Activated gamma-delta T cell treated with anti-CD3 and anti-CD28 coated beads, Interleukin-2, amount 50 U/mL, for 16 hours (primary cell): Measurements from ENCODE around the gene KIRREL3.

Experiments used
- DNase-seq: peaks from one replicate; pipeline ENCODE4 v3.0.0-alpha.2; 2020; ENCODE audit warnings: low read depth

The KIRREL3 gene

DNA sequence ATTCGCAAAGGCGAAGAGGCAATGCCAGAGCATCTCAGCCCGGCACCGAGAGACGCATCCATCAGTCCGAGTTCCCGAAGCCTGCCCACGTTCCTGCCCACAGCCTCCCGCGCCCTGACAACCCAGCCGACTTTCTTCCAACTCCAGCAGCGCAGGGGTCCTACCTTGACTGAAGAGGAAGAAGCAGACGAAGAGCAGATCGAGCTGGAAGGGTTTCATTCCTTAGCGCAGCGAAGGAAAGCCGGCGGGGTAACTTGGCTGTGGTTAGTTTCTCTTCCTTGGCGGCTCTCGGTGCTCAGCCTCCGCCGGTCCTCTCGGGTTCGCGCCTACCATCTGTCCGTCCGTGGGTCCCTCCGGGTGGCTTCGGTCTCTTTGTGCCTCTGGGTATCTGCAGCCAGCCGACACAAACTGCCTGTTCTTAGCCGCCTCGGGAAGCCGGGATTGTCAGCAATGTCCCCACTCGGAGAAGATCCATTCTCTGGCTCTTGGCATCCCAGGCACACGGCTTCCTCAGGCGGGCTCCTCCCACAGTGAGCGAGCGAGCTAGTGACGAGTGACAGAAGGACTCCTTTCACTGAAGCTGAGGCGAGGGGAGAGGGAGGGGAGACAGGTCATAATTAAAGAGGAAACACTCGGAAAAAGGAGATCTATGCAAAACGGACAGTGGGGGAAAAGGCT, at the start of gene KIRREL3:
TSS of gene KIRREL3 (minus strand) at position 480 of the 678 bp plus-strand sequence.
- no peak for DNase-seq

DNA sequence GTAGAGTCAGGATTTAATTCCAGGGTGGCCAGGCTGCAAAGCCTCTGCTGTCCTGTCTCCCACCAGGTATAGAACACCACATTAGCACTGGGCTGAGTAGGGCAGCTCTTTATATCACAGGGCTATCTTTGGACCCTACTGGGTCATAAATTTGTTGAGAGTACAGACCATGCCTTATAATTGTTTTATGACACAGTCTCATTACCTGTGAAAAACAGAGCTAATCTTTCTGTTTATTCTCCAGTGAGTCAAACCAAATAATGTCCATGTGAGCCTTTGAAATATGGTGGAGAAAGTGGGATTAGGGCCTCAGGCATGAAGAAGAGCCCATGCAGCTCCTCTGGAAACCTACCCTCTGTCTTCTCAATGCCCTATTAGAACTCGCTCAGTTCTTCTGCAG, 49.6 kb upstream of the KIRREL3 start:
- DNase-seq, result no peak

DNA sequence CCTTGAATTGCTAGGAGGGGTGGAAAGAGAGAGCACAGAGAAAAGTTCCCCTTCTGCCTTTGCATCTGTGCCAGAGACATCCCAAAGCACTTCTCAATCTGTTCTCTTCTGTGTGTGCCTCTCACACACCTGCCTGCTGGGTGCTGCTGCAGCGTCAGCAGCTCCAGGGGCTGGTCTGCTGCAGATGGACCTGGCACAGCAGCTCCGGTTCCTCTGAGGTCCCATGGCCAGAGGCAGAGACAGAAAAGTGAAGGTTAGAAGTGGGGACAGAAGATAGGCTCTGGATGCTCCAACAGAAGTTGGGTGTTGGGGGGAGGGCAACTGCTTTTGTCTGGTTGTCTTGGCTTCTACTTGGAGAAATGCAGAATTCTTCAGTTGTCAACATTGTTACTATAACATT, 48.9 kb upstream of the KIRREL3 start:
- DNase-seq, result no peak

DNA sequence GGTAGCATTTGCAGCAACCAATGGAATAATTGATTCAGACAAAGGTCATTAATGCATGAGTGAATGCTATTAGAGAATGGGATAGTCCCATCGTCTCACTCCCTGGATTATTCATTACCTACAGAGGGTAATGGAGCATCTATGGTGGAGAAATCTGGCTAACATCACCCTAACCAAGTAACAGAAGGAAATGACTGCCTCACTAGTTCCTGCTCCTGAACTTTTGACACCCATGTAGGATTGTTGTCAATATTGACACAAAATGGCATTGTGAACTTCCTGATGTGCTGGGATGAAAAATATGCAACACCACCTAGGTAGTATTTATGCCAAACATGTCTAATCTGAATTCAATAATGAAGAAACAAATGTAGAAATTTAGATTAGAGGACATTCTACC, 44.0 kb upstream of the KIRREL3 start:
- no peak for DNase-seq

DNA sequence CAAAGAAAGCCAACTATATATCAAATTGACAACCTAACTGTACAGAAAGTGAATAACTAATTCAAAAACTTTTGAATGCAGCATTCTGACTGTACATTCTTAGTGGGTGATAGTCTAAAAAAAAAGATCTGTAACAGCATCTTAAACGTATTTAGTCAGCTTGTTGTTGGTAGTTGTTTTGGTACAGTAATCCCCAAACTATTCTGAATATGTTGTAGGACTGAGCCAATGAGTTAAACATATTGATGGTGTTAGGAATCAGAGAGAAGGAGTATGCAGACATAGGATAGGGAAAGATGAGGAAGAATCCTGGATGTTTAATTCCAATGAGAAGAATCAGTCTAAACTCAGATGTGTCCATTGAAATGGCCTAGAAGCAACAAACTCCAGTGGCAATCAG, 41.9 kb upstream of the KIRREL3 start:
- no peak for DNase-seq

DNA sequence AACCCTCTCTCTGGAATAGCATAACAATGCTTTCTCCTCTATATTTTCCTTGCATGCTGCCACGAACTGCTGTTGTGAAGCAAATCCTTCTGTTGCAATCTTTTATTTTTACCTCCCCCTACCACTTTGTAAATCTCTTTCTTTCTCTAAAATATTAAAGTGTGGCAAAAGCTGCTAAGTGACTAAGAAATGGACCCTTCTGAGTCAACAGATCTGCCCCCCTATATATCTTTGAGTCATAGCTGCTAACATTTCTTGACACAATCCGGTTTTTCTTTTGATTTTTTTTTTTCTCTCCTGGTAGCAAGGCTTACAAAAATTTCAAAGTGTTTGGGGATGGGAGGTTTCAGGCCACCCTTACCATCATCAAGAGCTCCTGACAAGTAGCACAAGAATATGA, 39.0 kb upstream of the KIRREL3 start:
- DNase-seq, result no peak

DNA sequence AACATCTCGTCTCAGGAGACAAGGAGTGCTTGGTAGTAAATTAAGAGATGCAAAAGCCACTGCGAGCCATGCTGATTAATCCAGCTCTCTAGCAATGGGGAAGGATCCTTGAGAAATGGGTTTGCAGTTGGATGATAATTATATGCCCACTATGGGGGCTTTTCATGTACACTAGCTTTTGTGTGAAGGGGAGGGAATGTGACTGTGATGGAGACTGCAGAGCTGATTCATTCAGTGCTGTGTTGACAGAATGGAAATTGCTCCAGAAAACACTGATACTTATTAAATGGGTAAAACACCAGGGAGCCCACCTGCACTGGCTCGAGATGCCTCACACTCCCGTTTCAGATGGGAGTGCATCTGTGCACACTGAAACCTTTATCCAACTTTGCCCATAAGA, 37.0 kb upstream of the KIRREL3 start:
- DNase-seq, result no peak

DNA sequence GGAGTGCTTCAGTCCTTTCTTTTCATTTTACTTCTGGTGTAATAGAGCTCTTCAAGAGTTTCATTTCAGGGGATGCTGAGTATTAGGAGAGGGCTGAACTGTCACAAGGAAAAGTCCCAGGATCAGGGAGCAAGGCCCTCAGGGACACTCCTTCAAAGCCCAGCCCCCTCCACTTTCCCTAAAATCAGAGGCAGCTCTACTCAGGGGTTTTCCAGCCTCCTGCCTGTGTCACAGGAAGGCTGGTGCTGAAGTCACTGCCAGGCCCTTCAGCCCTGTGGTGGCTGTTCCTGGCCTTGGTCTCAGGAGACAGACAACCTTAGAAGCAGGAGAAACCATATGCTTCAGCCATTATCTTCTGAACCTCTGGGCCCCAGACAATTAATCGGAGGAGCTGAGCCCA, 36.4 kb upstream of the KIRREL3 start:
- DNase-seq, result no peak

DNA sequence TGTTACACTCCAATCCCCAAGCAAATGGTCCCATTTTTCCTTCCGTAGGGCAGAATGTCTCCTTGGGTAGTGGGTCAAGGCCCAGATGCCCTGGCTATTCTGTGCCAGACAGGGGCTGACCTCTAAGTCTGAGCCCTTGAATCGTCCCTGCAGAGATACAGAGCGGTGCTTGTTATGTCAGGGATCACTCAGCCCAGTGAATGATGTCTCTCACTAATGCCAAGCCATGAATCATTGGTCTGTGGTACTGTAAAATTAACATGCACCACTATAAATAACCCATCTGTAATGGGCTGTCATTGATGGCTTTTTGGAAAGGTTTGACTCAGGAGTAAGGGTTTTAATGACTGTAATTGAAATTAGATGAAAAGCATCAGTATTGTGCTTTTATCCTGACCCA, 35.3 kb upstream of the KIRREL3 start:
- DNase-seq, result no peak

DNA sequence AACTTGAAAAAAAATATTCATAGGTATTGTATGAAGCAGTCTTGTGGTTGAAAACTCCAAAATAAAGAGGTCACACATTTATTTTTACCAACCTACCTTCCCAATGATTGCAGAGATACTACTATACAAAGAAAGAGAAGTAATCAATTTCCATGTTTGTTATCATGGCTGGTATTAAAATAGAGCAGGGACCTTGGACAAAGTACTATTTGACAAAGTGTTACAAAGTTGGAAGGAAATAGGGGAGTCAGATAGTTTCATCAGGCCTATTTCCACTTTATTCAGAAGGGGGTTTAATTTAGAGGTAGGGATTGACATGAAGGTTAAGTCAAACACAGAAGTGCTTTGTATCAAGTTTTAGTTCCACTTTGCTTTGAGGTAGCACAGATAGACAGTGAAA, 34.4 kb upstream of the KIRREL3 start:
- no peak for DNase-seq

DNA sequence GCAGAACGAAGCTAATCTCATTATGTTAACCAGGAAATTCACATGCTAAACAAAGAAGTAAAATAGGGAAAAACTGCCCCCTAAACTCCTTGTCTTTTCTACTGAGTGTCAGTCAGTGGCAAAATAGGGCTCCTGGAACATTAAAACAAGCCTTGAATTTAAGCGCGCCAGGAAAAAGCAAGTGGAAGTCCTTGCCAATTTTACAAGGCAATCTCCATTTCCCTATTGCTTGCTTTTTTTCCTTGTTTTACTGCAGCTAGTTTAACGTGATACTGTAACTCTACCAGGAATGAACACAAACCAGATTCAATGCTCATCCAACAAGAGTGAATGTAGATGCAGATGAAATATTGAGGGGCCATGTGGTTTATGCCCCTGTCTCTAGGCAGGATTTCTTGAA, 28.1 kb upstream of the KIRREL3 start:
- DNase-seq, result no peak

DNA sequence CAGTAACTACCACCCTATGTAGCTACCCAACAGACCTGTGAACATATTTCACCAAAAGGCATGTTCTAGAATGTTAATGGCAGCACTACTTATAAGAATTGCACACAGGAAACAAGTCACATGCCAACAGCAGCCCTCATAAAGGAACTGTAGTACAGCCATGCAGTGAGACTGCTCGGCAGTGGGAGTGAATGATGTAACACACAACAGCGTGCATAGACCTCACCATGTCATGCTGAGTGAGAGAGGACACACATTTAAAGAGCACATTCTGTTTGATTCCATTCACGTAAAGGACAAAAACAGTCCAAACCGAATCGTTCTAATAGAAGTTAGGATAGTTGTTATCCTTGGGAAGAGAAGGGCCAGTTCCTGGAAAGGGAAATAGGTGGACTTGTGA, 27.2 kb upstream of the KIRREL3 start:
- DNase-seq, result no peak

DNA sequence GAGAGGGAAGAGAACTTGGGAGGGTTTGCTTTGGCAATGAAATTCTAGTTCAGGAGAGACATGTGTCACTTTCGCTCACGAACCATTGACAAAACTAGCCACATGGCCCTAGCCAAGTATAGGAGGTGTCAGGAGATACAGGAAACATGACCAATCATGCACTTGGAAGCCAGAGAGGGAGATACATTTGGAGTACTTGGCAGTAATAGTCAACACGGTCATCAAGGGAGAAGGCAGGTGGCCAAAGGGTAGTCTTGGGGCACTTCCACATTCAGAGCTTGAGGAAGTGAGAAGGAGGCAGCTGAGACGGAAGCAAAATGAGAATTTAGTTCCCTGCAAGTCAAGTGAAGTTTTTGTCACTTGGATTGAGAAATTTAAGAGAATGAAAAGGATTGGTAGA, 26.4 kb upstream of the KIRREL3 start:
- no peak for DNase-seq

DNA sequence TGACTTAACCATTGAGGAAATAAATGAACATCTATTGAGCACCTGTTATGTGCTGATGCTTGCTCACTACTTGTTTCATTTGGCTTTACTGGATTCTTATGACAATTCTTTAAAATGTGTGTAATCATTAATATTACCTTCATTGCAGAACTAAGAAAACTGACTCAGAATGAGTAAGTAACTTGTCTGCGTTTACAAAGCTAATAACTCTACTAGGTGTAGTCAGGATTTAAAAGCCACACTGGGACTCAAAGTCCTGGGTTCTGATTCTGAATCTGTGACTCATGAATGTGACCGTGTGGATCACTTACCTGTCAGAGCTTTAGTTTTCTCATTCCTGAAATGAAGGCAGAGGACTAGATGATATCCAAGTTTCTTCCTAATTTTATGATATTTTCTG, 23.4 kb upstream of the KIRREL3 start:
- no peak for DNase-seq

DNA sequence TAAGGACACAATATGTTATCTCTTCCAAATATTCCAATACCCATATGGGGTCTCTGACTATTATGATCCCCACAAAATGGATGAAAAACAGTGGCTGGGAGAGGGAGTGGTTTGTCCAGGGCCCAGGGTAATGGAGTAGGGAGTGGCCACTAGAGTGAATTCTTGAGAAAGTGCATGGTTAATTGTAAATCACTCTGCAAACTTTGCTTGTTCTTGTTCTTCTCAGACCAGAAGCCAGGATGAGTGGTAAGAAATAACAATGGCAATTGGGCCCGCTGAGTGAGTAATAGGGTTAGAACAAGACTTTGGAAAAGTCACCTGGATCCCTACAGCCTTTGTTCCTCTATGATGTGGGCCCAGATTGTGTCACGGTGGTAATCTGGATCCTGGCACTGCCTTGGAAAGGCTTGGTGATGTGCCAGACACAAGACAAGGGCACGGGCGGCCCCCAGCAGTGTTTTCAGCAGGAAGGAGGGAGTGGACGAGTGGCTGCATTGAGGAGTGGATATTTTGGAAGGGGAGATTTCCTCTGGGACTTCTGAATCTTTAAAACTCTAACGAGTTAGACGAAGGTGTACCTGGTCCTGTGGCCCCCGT, 18.2 kb upstream of the KIRREL3 start:
- no peak for DNase-seq

DNA sequence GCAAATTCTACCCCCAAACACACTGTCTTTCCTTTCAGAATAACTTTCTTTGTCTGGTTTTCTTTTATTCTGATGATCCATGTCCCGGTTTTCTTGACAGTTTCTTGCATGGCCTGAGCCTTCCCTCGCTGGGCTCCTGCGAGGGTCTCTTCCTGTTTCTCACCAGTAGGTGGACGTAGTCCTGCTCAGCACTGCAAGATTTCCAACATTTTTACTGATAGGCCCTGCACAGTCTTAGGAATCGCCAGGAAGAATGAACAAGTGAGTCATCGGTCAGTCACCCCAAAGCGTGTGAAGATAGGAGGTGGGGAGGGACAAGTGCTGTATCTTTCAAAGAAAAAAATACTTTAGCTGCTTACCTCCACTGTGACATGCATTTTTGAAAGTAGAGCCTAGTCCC, 16.9 kb upstream of the KIRREL3 start:
- DNase-seq, result no peak

DNA sequence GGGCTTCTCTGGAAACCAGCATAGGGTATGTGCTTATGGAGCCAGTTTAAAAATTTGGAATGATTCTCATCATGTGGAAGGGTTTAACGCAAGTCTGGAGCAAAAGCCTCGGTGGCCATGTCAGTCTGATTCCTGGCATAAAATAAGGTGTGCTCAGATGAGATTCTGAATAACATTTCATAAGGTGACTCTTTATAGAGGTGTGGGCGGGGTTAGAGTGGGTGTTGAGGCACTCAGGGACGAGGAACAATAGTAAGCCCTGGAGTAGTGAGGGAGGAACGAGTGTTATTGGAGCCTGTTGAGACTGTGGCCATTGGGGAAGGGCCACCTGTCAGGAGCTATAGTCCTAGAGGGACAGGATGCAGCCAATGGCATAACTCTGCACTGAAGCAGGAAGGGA, 13.0 kb upstream of the KIRREL3 start:
- DNase-seq, result no peak

DNA sequence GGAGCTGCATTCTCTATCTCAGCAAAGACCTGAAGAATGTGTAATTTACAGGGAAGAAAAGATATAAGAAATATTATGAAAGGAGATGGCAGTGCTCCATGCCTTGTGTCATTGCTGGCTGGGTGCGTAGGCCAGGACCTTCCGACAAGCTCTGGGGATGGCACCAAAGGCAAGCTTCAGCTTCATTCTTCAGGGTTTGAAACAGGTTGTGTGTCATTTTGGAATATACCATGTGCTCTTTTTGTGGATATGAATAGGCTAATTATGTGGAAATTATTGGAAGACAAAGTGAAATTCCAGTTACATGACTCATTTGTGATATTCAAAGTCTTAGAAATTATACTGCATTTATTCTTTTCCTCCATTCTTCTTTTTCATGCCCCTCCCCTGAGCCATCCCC, 5.7 kb upstream of the KIRREL3 start:
- no peak for DNase-seq

DNA sequence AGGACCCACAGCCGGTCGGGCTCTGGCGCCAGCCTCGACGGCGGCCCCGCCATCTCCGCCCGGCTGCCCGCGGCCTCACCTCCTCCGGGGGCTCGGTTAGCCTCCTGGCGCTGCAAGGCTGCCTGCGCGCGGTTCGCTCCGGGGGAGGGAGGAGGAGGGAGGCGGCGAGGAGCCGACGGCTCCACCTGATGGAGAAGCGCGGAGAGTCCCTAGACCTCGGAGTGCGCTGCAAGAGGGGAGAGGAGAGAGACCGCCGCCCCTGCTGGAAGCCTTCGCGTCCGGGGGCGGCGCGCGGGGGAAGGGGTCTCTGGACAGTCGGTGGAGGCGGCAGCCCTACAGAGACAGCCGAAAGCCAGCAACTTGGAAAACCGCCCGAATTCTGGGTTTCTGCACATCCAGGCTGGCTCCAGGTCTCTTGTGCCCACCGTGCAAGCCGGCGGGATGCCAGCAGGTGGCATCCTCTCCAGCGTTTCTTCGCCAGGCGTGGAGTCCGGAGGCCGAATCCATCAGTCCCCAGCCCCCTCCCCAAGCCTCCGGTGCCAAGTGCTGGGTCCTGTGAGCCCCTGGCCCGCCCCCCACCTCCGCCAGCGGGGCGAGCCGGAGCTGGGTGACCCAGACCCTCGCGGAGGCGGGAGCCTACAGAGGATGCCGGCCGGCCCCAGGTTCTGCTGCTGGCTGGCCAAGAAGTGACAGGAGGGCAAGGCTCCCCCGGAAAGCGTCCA, 2.9 kb upstream of the KIRREL3 start:
- DNase-seq, result no peak

DNA sequence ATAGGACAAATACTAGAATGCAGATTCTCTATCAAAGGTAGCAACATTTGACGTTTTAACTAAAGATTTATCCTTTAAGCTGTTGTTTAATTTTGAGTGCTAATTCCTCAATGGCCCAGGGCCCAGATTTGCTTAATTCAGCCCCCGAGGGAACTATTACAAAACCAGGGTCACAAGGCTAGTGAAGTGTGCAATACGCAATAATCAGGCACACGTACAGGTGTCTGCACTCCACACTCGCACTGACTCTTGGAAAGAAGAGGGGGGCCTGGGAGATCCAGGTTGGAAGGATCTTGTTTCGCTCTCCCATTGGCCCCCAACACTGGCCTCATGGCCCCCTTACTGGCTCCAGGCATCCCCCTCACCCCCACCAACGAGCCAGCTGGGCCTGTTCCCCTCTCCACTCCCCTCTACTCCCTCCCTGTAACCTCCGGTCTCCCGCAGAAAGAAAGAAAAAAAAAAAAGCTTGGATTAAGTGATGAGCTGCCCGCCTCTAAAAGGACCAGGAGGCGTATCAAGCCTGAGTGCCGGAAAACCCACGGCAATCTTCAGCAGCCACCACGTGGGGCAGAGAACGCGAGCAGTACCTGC, 2.2 kb upstream of the KIRREL3 start:
- DNase-seq, result no peak

DNA sequence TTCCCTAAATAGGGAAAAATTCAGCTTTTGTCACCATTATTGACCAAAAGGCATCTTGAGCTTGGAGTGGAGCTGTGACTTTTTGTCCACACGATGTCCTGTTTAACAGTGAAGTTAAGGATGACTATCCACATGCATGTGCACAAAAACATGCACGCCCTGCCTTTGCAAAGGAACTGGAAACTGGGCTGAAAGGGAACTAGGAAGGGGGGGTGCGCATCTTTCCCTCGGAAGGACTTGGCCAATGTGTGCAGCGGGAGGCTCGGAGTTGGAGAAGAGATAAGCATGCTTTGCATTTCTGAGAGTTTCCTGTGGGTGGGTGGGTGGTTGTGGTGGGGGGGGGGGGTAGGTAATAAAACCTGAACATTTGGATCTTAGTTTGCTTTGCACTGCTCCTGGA, 411 bp upstream of the KIRREL3 start:
- no peak for DNase-seq

DNA sequence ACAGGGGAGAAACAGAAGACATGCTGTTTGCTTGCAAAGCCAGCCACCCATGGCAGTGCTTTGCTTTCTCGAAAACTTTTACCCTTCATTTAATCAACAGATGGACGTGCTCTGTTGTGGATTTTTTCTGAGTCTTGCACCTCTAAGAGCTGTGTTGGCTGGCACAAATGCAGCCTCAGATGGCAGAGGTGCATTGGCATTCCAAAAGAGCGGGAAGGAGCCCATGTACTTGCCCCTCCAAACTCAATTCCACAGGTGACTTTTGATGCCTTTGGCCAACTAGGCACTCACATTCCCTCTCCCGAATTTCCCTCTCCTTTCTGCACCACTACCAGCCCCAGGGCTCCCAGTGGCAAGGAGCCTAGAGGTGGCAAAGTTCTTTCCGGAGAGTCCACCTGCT, 1.2 kb downstream of the KIRREL3 start:
- DNase-seq, result no peak

DNA sequence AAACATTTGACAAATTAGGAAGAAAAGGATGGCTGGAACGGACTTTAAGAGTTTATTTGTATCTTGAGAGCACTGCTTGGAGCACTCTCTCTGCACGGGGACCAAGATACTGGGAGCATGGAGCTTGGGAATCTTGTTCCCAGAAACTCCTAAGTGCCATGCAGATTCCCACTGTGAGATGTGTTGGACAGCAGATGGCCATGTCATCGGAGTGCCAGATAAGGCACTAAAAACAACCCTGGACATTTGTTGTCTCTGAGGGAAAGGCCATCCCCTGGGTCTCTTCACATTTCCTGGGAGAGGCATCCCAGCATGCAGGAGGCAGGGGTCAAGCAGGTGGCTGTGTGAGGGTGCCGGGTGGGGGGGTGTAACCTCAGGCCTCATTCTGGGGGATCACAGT, 2.9 kb downstream of the KIRREL3 start:
- DNase-seq, result no peak
